ENCODE measurements around the gene MTMR2.

Gene MTMR2

GRCh38 chr11:95931916-95932315, 8.0 kb upstream of the MTMR2 start:
- H3K27me3 ChIP-seq (ENCODE audit: control insufficient read depth in 3 of 3, insufficient read depth in 3 of 3, low read depth in 1 of 3, low read length in 3 of 3): no peaks in the 10 kb centered on the region
- H3K9ac ChIP-seq (ENCODE audit: low read depth, low read length, poor library complexity): no peak overlapping the region
- H2AK5ac ChIP-seq (ENCODE audit: low read depth, low read length): no peak overlapping the region
- no peak overlapping the region for H4K91ac ChIP-seq (ENCODE audit: low read depth, low read length, poor library complexity)
- no peaks in the 10 kb centered on the region for H3K79me1 ChIP-seq (ENCODE audit: low read depth, low read length)
- no peak overlapping the region for H4K8ac ChIP-seq (ENCODE audit: low read depth, low read length)
- H2BK5ac ChIP-seq (ENCODE audit: low read length): no peak overlapping the region
- no peak overlapping the region for H3K18ac ChIP-seq (ENCODE audit: low read length)
- H2BK12ac ChIP-seq (ENCODE audit: low read length): no peak overlapping the region
- H3K27ac ChIP-seq (replicated peaks; ENCODE audit: low read length): no peak overlapping the region
- no peak overlapping the region for H3K4me3 ChIP-seq (ENCODE audit: low read length in 2 of 2)
- no peak overlapping the region for H2BK15ac ChIP-seq (ENCODE audit: low read length)
- H2BK120ac ChIP-seq (ENCODE audit: low read depth, low read length): no peak overlapping the region
- no peak for DNase-seq (ENCODE audit: low spot score)
- no peak overlapping the region for H3K4me2 ChIP-seq (ENCODE audit: insufficient read depth, low read length, poor library complexity, severe bottlenecking)
- no peaks in the 10 kb centered on the region for H3K36me3 ChIP-seq (replicated peaks in 1 of 2; ENCODE audit: control insufficient read depth in 2 of 2, insufficient read depth in 2 of 2, low read length in 2 of 2)
- H2AFZ ChIP-seq (ENCODE audit: low read length): no peak overlapping the region
- H3K4me1 ChIP-seq (ENCODE audit: control insufficient read depth in 2 of 2, insufficient read depth in 1 of 2, low read depth in 1 of 2, low read length in 2 of 2): no peaks in the 10 kb centered on the region
- WGBS, 2 donors (ENCODE audit: extremely low coverage in 2 of 2, insufficient read length in 2 of 2, insufficient replicate concordance in 1 of 2): no CpG with 5 or more reads among the region's 1 CpG
- H3K9me3 ChIP-seq (replicated peaks in 1 of 2; ENCODE audit: control insufficient read depth in 2 of 2, insufficient read depth in 1 of 2, low read depth in 1 of 2, low read length in 2 of 2): peaks cover 0 to 11% of the 10 kb centered on the region in 2 donors
- no peak overlapping the region for H3K23ac ChIP-seq (ENCODE audit: low read depth, low read length, poor library complexity)
- no peak overlapping the region for H3K4ac ChIP-seq (ENCODE audit: low read length)
- no peak overlapping the region for H3K14ac ChIP-seq (ENCODE audit: low read length)

GRCh38 chr11:95930948-95931347, 7.0 kb upstream of the MTMR2 start:
- H3K4me3 ChIP-seq (ENCODE audit: low read length in 2 of 2): no peak overlapping the region
- H2BK5ac ChIP-seq (ENCODE audit: low read length): no peak overlapping the region
- no peak overlapping the region for H2BK12ac ChIP-seq (ENCODE audit: low read length)
- no peak overlapping the region for H2AFZ ChIP-seq (ENCODE audit: low read length)
- no peak overlapping the region for H4K8ac ChIP-seq (ENCODE audit: low read depth, low read length)
- H3K9me3 ChIP-seq (replicated peaks in 1 of 2; ENCODE audit: control insufficient read depth in 2 of 2, insufficient read depth in 1 of 2, low read depth in 1 of 2, low read length in 2 of 2): peaks cover 0 to 11% of the 10 kb centered on the region in 2 donors
- no peak overlapping the region for H3K9ac ChIP-seq (ENCODE audit: low read depth, low read length, poor library complexity)
- no peak overlapping the region for H3K18ac ChIP-seq (ENCODE audit: low read length)
- no peaks in the 10 kb centered on the region for H3K27me3 ChIP-seq (ENCODE audit: control insufficient read depth in 3 of 3, insufficient read depth in 3 of 3, low read depth in 1 of 3, low read length in 3 of 3)
- H3K23ac ChIP-seq (ENCODE audit: low read depth, low read length, poor library complexity): no peak overlapping the region
- no CpG with 5 or more reads among the region's 1 CpG for WGBS, 2 donors (ENCODE audit: extremely low coverage in 2 of 2, insufficient read length in 2 of 2, insufficient replicate concordance in 1 of 2)
- no peak for DNase-seq (ENCODE audit: low spot score)
- H3K14ac ChIP-seq (ENCODE audit: low read length): no peak overlapping the region
- no peaks in the 10 kb centered on the region for H3K4me1 ChIP-seq (ENCODE audit: control insufficient read depth in 2 of 2, insufficient read depth in 1 of 2, low read depth in 1 of 2, low read length in 2 of 2)
- H2AK5ac ChIP-seq (ENCODE audit: low read depth, low read length): no peak overlapping the region
- no peak overlapping the region for H4K91ac ChIP-seq (ENCODE audit: low read depth, low read length, poor library complexity)
- H3K79me1 ChIP-seq (ENCODE audit: low read depth, low read length): no peaks in the 10 kb centered on the region
- H2BK15ac ChIP-seq (ENCODE audit: low read length): no peak overlapping the region
- H2BK120ac ChIP-seq (ENCODE audit: low read depth, low read length): no peak overlapping the region
- H3K27ac ChIP-seq (replicated peaks; ENCODE audit: low read length): no peak overlapping the region
- no peaks in the 10 kb centered on the region for H3K36me3 ChIP-seq (replicated peaks in 1 of 2; ENCODE audit: control insufficient read depth in 2 of 2, insufficient read depth in 2 of 2, low read length in 2 of 2)
- H3K4ac ChIP-seq (ENCODE audit: low read length): no peak overlapping the region
- no peak overlapping the region for H3K4me2 ChIP-seq (ENCODE audit: insufficient read depth, low read length, poor library complexity, severe bottlenecking)

- no peak overlapping the region for H3K4ac ChIP-seq (ENCODE audit: low read length)
- no peaks in the 10 kb centered on the region for H3K79me1 ChIP-seq (ENCODE audit: low read depth, low read length)
- no peak overlapping the region for H2BK120ac ChIP-seq (ENCODE audit: low read depth, low read length)
- H3K4me1 ChIP-seq (ENCODE audit: control insufficient read depth in 2 of 2, insufficient read depth in 1 of 2, low read depth in 1 of 2, low read length in 2 of 2): peaks cover 2 to 11% of the 10 kb centered on the region in 2 donors
- no peak overlapping the region for H3K14ac ChIP-seq (ENCODE audit: low read length)
- no peak overlapping the region for H3K27ac ChIP-seq (replicated peaks; ENCODE audit: low read length)
- DNase-seq (ENCODE audit: low spot score): no peak
- no peak overlapping the region for H3K18ac ChIP-seq (ENCODE audit: low read length)
- no peak overlapping the region for H2BK15ac ChIP-seq (ENCODE audit: low read length)
- H3K9me3 ChIP-seq (replicated peaks in 1 of 2; ENCODE audit: control insufficient read depth in 2 of 2, insufficient read depth in 1 of 2, low read depth in 1 of 2, low read length in 2 of 2): peaks cover 0 to 5% of the 10 kb centered on the region in 2 donors
- no peak overlapping the region for H2BK5ac ChIP-seq (ENCODE audit: low read length)
- H4K8ac ChIP-seq (ENCODE audit: low read depth, low read length): no peak overlapping the region
- no peak overlapping the region for H2BK12ac ChIP-seq (ENCODE audit: low read length)
- H3K23ac ChIP-seq (ENCODE audit: low read depth, low read length, poor library complexity): no peak overlapping the region
- no peak overlapping the region for H2AK5ac ChIP-seq (ENCODE audit: low read depth, low read length)
- H4K91ac ChIP-seq (ENCODE audit: low read depth, low read length, poor library complexity): no peak overlapping the region
- no peak overlapping the region for H3K9ac ChIP-seq (ENCODE audit: low read depth, low read length, poor library complexity)
- H2AFZ ChIP-seq (ENCODE audit: low read length): no peak overlapping the region
- H3K27me3 ChIP-seq (ENCODE audit: control insufficient read depth in 3 of 3, insufficient read depth in 3 of 3, low read depth in 1 of 3, low read length in 3 of 3): no peaks in the 10 kb centered on the region
- no peak overlapping the region for H3K4me3 ChIP-seq (ENCODE audit: low read length in 2 of 2)
- no peaks in the 10 kb centered on the region for H3K36me3 ChIP-seq (replicated peaks in 1 of 2; ENCODE audit: control insufficient read depth in 2 of 2, insufficient read depth in 2 of 2, low read length in 2 of 2)
- H3K4me2 ChIP-seq (ENCODE audit: insufficient read depth, low read length, poor library complexity, severe bottlenecking): no peak overlapping the region
- no CpG with 5 or more reads among the region's 1 CpG for WGBS, 2 donors (ENCODE audit: extremely low coverage in 2 of 2, insufficient read length in 2 of 2, insufficient replicate concordance in 1 of 2)
Measured at GRCh38 chr11:95926726-95927125, 2.8 kb upstream of the MTMR2 start.

GRCh38 chr11:95925011-95925410, 1.1 kb upstream of the MTMR2 start:
- no CpG with 5 or more reads among the region's 5 CpGs for WGBS, 2 donors (ENCODE audit: extremely low coverage in 2 of 2, insufficient read length in 2 of 2, insufficient replicate concordance in 1 of 2)
- Histone ChIP-seq H3K27me3 (ENCODE audit: control insufficient read depth in 3 of 3, insufficient read depth in 3 of 3, low read depth in 1 of 3, low read length in 3 of 3) (no peaks in the 10 kb centered on the region), H2AK5ac (ENCODE audit: low read depth, low read length) (no peak overlapping the region), H3K4me1 (ENCODE audit: control insufficient read depth in 2 of 2, insufficient read depth in 1 of 2, low read depth in 1 of 2, low read length in 2 of 2) (peaks cover 2 to 14% of the 10 kb centered on the region in 2 donors), H3K4ac (ENCODE audit: low read length) (no peak overlapping the region), H3K79me1 (ENCODE audit: low read depth, low read length) (no peaks in the 10 kb centered on the region), H3K27ac (replicated peaks; ENCODE audit: low read length) (no peak overlapping the region), H4K8ac (ENCODE audit: low read depth, low read length) (no peak overlapping the region), H3K23ac (ENCODE audit: low read depth, low read length, poor library complexity) (no peak overlapping the region), H2BK12ac (ENCODE audit: low read length) (no peak overlapping the region), H4K91ac (ENCODE audit: low read depth, low read length, poor library complexity) (no peak overlapping the region), H2BK15ac (ENCODE audit: low read length) (no peak overlapping the region), H2BK5ac (ENCODE audit: low read length) (no peak overlapping the region), H3K18ac (ENCODE audit: low read length) (no peak overlapping the region), H2AFZ (ENCODE audit: low read length) (no peak overlapping the region), H3K9ac (ENCODE audit: low read depth, low read length, poor library complexity) (no peak overlapping the region), H3K9me3 (replicated peaks in 1 of 2; ENCODE audit: control insufficient read depth in 2 of 2, insufficient read depth in 1 of 2, low read depth in 1 of 2, low read length in 2 of 2) (peaks cover 0 to 4% of the 10 kb centered on the region in 2 donors), H3K14ac (ENCODE audit: low read length) (no peak overlapping the region), H3K4me3 (ENCODE audit: low read length in 2 of 2) (peak overlapping the region in 1 of 2 donors; percentile 86), H2BK120ac (ENCODE audit: low read depth, low read length) (no peak overlapping the region), H3K36me3 (replicated peaks in 1 of 2; ENCODE audit: control insufficient read depth in 2 of 2, insufficient read depth in 2 of 2, low read length in 2 of 2) (no peaks in the 10 kb centered on the region), H3K4me2 (ENCODE audit: insufficient read depth, low read length, poor library complexity, severe bottlenecking) (no peak overlapping the region)
- no peak for DNase-seq (ENCODE audit: low spot score)
